ENCODE measurements around the gene HCCS. TPM values are rescaled to one million over a fixed set of nuclear protein-coding genes. Genes with fewer than 3 reads are reported as not detected.
"Not testable (repeated sequence)": the region's sequence is repeated elsewhere in the genome, so short reads cannot be mapped to it uniquely, and the experiment has no call there.

The HCCS gene
- total and polyA plus RNA-seq, 2 experiments from 2014 or later: 18.6 to 27.7 TPM

DNA sequence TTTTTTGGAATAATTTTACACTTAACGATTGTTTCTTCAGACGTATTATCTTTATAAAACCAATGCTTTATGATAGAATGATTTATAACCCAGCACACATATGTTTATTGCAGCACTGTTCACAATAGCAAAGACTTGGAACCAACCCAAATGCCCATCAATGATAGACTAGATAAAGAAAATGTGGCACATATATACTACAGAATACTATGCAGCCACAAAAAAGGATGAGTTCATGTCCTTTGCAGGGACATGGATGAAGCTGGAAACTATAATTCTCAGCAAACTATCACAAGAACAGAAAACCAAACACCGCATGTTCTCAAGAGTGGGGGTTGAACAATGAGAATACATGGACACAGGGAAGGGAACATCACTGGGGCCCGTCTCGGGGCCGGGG is 12.0 kb downstream of the HCCS start:
- H3K4me2 ChIP-seq; ATAC-seq; H3K27ac Mint-ChIP-seq; H3F3A ChIP-seq (replicated peaks; ENCODE audit: low read depth); H3K4me1 Mint-ChIP-seq; H3K79me2 ChIP-seq (replicated peaks; ENCODE audit: insufficient read depth); H3K9me3 Mint-ChIP-seq; H3K27me3 Mint-ChIP-seq (ENCODE audit: insufficient read depth, low read depth, poor library complexity); H4K20me1 ChIP-seq (replicated peaks; ENCODE audit: insufficient read depth); H3K4me1 ChIP-seq (ENCODE audit: insufficient read depth); H3K9me2 ChIP-seq (ENCODE audit: insufficient read depth); H3K27me3 ChIP-seq (ENCODE audit: insufficient read depth); H3K4me3 ChIP-seq; H2AFZ ChIP-seq; H3K4me3 Mint-ChIP-seq; H3K36me3 ChIP-seq (ENCODE audit: insufficient read depth); H3K27ac ChIP-seq (ENCODE audit: low read depth); DNase-seq (ENCODE audit: low spot score): not testable (repeated sequence)
- H3K36me3 Mint-ChIP-seq (ENCODE audit: low read depth): peaks cover 43% of the 10 kb centered on the region

DNA sequence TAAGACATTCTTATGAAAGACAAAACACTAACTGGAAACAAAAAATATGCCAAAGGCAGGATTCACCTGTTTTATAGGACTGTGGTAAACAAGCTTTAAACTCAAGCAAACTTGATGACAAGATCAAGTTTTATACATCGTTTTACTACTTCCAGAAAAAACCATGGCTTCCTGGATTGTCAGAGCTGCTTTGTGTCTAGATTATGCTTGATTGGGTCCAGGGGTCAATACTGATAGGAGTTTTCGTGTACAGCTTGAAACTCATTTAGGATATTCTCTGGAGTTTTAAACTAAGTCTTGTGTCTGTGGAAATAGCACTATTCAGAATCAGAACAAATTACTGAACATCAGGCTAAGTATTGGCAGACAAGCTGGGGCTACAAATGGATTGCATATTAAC is 13.0 kb downstream of the HCCS start:
- Mint-ChIP-seq H3K4me3 (no peak overlapping the region), H3K27ac (no peak overlapping the region), H3K4me1 (peaks cover under 1% of the 10 kb centered on the region; the same call in 1 of the 3 replicates), H3K36me3 (ENCODE audit: low read depth) (peaks cover 37% of the 10 kb centered on the region), H3K9me3 (no peaks in the 10 kb centered on the region), H3K27me3 (ENCODE audit: insufficient read depth, low read depth, poor library complexity) (no peaks in the 10 kb centered on the region)
- H3K4me3 ChIP-seq: no peak overlapping the region
- H3K4me1 ChIP-seq (ENCODE audit: insufficient read depth): no peaks in the 10 kb centered on the region
- peaks cover 4% of the 10 kb centered on the region; the same call in 1 of the 2 replicates for H3K36me3 ChIP-seq (ENCODE audit: insufficient read depth)
- H3K27me3 ChIP-seq (ENCODE audit: insufficient read depth): no peaks in the 10 kb centered on the region
- H3K27ac ChIP-seq (ENCODE audit: low read depth): no peak overlapping the region
- H3K4me2 ChIP-seq: no peak overlapping the region
- no peak for DNase-seq (ENCODE audit: low spot score)
- no peaks in the 10 kb centered on the region for H4K20me1 ChIP-seq (replicated peaks; ENCODE audit: insufficient read depth)
- no peaks in the 10 kb centered on the region for H3K9me2 ChIP-seq (ENCODE audit: insufficient read depth)
- no peaks in the 10 kb centered on the region for H3F3A ChIP-seq (replicated peaks; ENCODE audit: low read depth)
- H3K79me2 ChIP-seq (replicated peaks; ENCODE audit: insufficient read depth): no peaks in the 10 kb centered on the region
- no peak overlapping the region for H2AFZ ChIP-seq
- no peak for ATAC-seq
- no peak for TF ChIP-seq EZH2 (IDR thresholded peaks at IDR 0.05; ENCODE audit: low read depth, unreplicated experiment)
- TF ChIP-seq JUNB (IDR thresholded peaks at IDR 0.05; ENCODE audit: unreplicated experiment): no peak
- no peak for TF ChIP-seq ZNF331 (CRISPR knock-in tag; IDR thresholded peaks at IDR 0.05; ENCODE audit: low read depth)
- TF ChIP-seq, protein P1, sequence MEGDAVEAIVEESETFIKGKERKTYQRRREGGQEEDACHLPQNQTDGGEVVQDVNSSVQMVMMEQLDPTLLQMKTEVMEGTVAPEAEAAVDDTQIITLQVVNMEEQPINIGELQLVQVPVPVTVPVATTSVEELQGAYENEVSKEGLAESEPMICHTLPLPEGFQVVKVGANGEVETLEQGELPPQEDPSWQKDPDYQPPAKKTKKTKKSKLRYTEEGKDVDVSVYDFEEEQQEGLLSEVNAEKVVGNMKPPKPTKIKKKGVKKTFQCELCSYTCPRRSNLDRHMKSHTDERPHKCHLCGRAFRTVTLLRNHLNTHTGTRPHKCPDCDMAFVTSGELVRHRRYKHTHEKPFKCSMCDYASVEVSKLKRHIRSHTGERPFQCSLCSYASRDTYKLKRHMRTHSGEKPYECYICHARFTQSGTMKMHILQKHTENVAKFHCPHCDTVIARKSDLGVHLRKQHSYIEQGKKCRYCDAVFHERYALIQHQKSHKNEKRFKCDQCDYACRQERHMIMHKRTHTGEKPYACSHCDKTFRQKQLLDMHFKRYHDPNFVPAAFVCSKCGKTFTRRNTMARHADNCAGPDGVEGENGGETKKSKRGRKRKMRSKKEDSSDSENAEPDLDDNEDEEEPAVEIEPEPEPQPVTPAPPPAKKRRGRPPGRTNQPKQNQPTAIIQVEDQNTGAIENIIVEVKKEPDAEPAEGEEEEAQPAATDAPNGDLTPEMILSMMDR (conservative IDR thresholded peaks at IDR 0.05; ENCODE audit: low read depth in 2 of 2): no peak
- TF ChIP-seq, protein P2, sequence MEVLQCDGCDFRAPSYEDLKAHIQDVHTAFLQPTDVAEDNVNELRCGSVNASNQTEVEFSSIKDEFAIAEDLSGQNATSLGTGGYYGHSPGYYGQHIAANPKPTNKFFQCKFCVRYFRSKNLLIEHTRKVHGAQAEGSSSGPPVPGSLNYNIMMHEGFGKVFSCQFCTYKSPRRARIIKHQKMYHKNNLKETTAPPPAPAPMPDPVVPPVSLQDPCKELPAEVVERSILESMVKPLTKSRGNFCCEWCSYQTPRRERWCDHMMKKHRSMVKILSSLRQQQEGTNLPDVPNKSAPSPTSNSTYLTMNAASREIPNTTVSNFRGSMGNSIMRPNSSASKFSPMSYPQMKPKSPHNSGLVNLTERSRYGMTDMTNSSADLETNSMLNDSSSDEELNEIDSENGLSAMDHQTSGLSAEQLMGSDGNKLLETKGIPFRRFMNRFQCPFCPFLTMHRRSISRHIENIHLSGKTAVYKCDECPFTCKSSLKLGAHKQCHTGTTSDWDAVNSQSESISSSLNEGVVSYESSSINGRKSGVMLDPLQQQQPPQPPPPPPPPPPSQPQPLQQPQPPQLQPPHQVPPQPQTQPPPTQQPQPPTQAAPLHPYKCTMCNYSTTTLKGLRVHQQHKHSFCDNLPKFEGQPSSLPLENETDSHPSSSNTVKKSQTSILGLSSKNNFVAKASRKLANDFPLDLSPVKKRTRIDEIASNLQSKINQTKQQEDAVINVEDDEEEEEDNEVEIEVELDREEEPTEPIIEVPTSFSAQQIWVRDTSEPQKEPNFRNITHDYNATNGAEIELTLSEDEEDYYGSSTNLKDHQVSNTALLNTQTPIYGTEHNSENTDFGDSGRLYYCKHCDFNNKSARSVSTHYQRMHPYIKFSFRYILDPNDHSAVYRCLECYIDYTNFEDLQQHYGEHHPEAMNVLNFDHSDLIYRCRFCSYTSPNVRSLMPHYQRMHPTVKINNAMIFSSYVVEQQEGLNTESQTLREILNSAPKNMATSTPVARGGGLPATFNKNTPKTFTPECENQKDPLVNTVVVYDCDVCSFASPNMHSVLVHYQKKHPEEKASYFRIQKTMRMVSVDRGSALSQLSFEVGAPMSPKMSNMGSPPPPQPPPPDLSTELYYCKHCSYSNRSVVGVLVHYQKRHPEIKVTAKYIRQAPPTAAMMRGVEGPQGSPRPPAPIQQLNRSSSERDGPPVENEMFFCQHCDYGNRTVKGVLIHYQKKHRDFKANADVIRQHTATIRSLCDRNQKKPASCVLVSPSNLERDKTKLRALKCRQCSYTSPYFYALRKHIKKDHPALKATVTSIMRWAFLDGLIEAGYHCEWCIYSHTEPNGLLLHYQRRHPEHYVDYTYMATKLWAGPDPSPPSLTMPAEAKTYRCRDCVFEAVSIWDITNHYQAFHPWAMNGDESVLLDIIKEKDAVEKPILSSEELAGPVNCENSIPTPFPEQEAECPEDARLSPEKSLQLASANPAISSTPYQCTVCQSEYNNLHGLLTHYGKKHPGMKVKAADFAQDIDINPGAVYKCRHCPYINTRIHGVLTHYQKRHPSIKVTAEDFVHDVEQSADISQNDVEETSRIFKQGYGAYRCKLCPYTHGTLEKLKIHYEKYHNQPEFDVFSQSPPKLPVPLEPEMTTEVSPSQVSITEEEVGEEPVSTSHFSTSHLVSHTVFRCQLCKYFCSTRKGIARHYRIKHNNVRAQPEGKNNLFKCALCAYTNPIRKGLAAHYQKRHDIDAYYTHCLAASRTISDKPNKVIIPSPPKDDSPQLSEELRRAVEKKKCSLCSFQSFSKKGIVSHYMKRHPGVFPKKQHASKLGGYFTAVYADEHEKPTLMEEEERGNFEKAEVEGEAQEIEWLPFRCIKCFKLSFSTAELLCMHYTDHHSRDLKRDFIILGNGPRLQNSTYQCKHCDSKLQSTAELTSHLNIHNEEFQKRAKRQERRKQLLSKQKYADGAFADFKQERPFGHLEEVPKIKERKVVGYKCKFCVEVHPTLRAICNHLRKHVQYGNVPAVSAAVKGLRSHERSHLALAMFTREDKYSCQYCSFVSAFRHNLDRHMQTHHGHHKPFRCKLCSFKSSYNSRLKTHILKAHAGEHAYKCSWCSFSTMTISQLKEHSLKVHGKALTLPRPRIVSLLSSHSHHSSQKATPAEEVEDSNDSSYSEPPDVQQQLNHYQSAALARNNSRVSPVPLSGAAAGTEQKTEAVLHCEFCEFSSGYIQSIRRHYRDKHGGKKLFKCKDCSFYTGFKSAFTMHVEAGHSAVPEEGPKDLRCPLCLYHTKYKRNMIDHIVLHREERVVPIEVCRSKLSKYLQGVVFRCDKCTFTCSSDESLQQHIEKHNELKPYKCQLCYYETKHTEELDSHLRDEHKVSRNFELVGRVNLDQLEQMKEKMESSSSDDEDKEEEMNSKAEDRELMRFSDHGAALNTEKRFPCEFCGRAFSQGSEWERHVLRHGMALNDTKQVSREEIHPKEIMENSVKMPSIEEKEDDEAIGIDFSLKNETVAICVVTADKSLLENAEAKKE (CRISPR knock-in tag; IDR thresholded peaks at IDR 0.05): no peak
- no peak for TF ChIP-seq EZH2phosphoT487 (IDR thresholded peaks at IDR 0.05; ENCODE audit: unreplicated experiment)
- TF ChIP-seq ZNF114 (CRISPR knock-in tag; IDR thresholded peaks at IDR 0.05): no peak
- no peak for TF ChIP-seq STAT1 (IDR thresholded peaks at IDR 0.05; ENCODE audit: unreplicated experiment)
- no peak for TF ChIP-seq POLR2AphosphoS5 (IDR thresholded peaks at IDR 0.05; ENCODE audit: low read depth)
- TF ChIP-seq, protein P3, sequence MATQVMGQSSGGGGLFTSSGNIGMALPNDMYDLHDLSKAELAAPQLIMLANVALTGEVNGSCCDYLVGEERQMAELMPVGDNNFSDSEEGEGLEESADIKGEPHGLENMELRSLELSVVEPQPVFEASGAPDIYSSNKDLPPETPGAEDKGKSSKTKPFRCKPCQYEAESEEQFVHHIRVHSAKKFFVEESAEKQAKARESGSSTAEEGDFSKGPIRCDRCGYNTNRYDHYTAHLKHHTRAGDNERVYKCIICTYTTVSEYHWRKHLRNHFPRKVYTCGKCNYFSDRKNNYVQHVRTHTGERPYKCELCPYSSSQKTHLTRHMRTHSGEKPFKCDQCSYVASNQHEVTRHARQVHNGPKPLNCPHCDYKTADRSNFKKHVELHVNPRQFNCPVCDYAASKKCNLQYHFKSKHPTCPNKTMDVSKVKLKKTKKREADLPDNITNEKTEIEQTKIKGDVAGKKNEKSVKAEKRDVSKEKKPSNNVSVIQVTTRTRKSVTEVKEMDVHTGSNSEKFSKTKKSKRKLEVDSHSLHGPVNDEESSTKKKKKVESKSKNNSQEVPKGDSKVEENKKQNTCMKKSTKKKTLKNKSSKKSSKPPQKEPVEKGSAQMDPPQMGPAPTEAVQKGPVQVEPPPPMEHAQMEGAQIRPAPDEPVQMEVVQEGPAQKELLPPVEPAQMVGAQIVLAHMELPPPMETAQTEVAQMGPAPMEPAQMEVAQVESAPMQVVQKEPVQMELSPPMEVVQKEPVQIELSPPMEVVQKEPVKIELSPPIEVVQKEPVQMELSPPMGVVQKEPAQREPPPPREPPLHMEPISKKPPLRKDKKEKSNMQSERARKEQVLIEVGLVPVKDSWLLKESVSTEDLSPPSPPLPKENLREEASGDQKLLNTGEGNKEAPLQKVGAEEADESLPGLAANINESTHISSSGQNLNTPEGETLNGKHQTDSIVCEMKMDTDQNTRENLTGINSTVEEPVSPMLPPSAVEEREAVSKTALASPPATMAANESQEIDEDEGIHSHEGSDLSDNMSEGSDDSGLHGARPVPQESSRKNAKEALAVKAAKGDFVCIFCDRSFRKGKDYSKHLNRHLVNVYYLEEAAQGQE (IDR thresholded peaks at IDR 0.05; ENCODE audit: unreplicated experiment): no peak

Measured in GM23338 (cell line).